NCI-H345 (cell line): ENCODE data around the gene DENND1A.

Experiments used
- DNase-seq: peaks from one replicate; lab custom pipeline; 2025; lab: John Stamatoyannopoulos, UW

The DENND1A gene

DNA sequence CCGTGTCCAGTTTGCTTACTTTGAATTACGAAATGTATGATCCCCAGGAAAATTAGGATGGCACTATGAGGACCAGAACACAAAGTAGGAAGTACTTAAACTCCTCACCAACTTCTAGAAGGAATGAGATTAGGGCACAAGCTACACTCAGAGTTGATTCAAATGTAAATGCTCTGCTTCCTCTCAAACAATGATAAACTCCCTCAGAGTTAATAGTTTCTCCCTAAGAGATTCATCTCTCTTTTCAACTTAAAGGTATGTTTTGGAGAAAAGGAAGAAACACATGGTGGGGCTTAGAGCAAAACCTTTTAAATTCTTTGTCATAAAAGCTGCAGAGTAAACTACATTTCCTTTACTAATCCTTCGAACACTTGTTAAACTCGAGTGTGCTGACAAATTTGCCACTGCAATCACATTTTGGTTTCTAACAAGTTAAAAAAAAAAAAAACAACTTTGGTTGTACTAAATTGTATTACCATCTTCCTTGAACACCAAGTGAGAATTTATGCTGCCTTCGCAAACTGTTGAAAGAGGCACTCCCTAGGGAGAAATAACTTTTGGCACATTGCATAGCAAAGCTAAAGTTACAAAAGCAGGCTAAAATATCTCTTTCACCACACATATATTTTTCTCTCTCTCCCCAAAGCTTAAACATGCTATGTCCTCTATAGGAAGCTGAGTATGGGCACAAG is 66.6 kb downstream of the DENND1A start:
- no peak for DNase-seq

DNA sequence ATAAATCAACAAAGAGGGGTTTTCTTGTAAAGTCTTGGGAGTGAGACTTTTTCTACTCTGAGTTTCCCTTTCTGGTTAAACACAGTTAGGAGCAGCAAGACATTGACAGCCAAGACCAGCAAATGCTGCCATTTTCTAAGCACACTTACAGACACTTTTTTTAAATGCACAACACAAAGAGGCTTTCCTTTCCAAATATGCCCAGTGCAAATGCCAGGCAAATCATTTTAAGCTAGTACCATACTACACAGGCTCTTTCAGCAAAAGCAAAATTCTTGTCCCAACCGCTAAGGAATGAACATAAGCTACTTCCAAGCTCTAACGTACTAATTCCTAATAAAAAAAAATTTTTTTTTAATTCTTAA is 68.2 kb downstream of the DENND1A start:
- DNase-seq: no peak

DNA sequence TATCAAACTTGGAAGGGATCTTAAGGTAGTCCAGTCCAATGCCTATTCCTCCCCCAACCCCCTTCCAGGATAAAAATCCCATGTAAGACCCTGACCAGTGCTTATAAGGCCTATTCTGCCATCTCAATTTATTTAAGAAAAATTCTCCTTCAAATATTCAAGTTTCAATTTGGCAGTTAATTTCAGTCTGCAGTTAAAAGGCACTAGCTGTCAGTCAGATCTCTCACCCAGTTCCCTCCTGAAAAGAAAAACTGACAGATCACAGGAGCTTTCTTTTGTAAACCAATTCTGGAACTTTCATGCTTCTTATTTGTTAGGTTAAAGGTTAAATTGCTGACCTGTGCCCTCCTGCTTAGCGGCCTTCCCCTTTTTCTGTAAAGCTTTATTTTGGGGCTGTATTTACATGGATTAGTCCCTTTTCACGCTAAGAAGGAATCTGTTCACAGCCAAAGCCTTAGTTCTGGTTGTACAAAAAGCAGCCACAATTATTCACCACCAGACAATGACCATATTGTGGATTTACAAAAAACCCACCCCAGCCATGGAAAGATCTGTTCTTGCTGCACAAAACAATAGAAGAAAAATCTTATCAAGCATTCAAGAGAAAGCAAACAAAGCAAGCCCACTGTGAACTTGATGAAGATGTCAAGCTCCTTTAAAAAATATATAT is 68.7 kb downstream of the DENND1A start:
- no peak for DNase-seq

DNA sequence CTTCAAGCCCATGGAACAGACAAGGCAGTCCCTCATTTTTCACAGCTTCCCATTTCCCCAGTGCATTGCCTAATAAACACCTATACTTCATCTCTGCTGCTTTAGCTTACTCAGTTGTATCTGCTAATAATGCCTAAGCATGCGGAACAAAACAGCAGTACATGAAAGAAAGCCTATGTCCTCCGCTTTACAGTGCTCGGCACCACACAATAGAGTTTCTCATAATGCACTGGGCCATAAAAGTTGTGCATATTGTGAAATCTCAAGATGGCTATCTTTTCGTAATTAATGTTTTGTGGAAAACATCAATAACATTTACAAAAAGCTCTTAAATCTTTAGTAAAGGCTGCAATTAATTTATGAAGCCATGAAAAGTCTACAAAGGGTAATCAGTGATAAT is 69.3 kb downstream of the DENND1A start:
- DNase-seq: no peak

- no peak for DNase-seq
These were observed 77.5 kb downstream of the DENND1A start for GRCh38 chr9:123852403-123852802.

DNA sequence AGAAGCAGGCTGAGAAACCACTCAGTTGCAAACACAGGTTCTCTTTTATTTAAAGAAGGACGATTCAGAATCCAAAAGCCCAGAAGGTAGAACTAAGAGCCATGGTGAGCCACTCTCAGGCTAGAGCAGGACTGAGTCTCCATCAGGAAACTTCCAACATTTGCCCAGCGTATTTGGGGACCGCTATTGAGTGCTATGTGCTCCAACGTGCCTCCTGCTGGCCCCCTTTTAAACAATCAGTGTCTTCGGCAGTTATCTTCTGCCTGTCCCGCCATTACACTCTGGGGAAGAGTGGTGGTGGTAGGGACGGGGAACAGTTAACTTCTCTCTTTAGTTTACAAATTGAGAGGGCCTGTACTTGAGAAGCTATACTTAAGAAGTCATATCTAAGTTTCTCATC is 78.1 kb downstream of the DENND1A start:
- DNase-seq: no peak

DNA sequence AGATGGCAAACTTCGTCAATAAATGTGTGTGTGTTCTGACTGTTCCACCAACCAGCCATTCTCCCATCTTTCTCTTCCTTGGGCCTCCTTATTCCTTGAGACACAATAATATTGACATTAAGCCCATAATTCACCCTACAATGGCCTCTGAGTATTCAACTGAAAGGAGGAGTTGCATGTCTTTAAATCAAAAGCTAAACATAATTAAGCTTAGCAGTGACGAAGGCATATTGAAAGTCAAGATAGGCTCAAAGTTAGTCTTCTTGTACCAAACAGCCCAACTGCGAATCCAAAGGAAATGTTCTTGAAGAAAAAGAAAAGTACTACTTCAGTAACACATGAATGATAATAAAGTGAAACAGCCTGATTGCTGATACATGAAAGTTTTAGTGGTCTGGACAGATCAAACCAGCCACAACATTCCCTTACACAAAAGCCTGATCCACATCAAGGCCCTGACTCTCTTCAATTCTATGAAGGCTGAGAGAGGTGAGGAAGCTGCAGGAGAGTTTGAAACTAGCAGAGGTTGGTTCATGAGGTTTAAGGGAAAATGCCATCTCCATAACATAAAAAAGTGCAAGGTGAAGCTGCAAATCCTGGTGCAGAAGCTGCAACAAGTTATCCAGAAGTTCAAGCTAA is 81.4 kb downstream of the DENND1A start:
- no peak for DNase-seq

DNA sequence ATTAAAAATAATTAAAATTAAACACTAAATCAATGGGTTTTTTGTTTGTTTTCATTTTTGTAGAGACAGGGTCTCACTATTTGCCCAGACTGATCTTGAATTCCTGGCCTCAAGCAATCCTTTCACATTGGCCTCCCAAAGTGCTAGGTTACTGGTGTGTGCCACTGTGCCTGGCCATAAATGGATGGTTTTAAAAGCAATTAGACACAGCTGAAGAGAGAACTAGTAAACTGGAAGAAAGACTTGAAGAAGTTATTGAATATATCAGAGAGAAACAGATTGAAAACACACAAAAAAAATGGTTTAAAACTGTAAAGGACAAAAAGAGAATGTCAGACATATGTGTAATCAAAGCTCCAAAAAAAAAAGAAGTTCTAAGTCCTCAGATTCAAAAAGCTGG is 83.0 kb downstream of the DENND1A start:
- DNase-seq: no peak

- no peak for DNase-seq
These were observed 86.2 kb downstream of the DENND1A start for GRCh38 chr9:123843703-123844102.

GRCh38 chr9:123835821-123836220 is 94.1 kb downstream of the DENND1A start:
- no peak for DNase-seq

GRCh38 chr9:123834889-123835562 is 94.9 kb downstream of the DENND1A start:
- DNase-seq: no peak

DNA sequence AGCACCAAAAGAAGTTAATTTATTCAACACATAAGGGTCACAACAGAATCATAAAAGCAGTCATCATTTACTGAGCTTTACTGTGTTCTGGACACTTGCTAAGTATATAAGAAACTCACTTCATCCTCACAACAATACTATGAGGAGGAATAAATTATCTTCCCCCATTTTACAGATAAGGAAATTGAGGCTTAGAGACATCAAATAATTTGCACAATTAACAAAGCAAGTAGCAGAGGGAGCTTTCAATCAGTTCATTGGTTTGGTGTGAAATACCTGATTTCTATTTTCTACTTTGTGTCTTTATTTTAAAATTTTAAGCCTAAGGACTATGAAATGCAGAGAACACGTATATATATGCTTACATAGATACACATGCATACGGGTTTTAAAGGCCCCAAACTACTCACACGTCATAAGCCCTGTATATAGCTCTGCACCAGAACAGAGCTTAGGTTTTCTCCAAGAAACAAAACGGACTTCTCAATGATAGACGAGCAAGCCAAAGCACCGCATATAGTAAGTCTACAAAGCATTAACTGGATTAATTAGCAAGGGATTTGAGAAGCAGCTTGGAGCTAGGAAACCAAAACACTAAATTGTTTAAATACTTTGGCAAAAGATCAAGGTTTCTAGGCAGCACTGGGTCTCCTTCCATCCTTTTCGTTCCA is 95.6 kb downstream of the DENND1A start:
- DNase-seq: no peak

DNA sequence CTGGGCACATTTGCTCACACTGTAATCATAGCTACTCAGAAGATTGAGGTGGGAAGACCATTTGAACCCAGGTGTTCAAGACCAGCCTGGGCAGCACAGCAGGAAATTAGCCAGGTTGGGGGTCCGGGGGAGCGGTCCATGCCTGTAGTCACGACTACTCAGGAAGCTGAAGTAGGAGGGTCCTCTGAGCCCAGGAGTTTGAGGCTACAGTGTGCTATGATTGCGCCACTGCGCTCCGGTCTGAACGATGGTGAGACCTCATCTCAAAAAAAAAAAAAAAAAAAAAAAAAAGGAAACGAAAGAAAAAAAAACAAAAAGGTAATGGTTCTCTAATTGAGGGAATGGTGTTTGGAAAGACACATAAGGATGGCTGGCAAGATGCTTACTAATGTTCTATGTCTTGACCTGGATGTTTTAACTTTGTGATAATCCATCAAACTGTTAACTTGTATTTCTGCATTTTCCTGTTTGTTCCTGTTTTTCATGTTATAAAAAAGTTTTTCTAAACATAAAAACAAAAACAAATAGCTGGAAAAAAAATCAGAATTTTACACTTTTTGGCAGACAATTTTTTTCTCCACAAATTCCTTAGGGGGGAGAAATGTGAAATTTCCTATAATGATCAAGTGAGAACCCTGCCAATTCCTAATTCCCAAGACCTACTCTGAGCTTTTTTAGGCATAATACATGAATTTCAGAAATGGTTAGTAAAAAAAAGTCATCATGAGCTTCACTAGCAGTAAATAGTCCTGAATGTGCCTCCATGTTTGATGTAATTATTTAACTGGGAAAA is 96.9 kb downstream of the DENND1A start:
- no peak for DNase-seq

- DNase-seq: no peak
These were observed 97.8 kb downstream of the DENND1A start for GRCh38 chr9:123832176-123832575.

- DNase-seq: no peak
These were observed 101.5 kb downstream of the DENND1A start for GRCh38 chr9:123828449-123828848.

GRCh38 chr9:123825342-123826060 is 104.4 kb downstream of the DENND1A start:
- no peak for DNase-seq

- no peak for DNase-seq
These were observed 106.6 kb downstream of the DENND1A start for GRCh38 chr9:123823194-123823947.

DNA sequence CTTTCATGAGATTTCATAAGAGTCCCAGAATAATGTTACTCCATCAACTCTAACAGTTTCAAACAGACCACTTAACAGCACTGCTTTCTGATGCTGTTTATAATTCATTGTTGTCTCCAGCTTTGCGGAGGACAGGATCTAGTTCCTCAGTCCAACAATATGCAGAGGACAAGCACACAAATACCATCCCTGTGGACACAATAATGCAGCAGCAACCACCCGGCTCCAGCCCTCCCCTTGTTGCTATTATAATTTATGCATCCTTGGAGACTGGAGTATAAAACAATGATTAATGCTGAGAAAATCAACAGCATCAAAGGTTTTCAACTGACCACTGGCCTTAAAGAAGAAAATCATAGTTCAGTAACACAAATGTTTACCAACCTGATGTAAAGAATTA is 108.3 kb downstream of the DENND1A start:
- no peak for DNase-seq

DNA sequence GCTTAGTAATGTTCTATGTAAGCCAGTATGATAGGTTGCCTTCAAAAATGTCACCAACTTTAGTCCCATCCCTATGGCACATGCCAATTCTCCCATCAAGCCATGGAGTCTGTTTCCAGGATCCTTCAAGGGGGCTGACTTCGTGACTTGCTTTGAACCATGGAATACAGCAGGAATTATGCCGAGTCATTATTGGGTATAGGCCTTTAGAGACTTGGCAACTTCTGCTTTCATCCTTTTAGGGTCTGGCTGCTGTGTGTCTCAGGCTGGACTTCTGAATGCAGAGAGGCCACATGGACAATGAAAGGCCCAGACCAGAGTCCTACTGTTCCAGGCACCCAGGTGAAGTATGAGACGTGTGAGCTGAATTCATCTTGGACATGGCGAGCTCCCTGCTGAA is 109.8 kb downstream of the DENND1A start:
- DNase-seq: no peak

GRCh38 chr9:123816817-123817472 is 113.0 kb downstream of the DENND1A start:
- DNase-seq: no peak
